H1 (cell line): Measurements from ENCODE around the gene C1orf185. TPM values are rescaled to one million over a fixed set of nuclear protein-coding genes. Genes with fewer than 3 reads are reported as not detected.

Experiments
- CTCF ChIA-PET: fragments of 300-600 bp; sonication (Branson Sonifier 250); formaldehyde crosslinking; loops from one replicate; lab custom pipeline; 2021; ENCODE audit not compliant: partially characterized antibody; lab: Charles Lee
- POLR2A ChIA-PET: fragments of 300-600 bp; sonication (Branson Sonifier 250); formaldehyde crosslinking; loops from one replicate; lab custom pipeline; 2021; ENCODE audit warnings: inconsistent platforms; ENCODE audit not compliant: partially characterized antibody; lab: Charles Lee
- DNase-seq, 2 experiments: peaks; one replicate each; pipeline versions ENCODE4 v3.0.0 to v3.0.0-alpha.2; 2010 to 2022; ENCODE audit warnings: low spot score in 2 of 2, low read depth in 1 of 2, mixed read lengths in 1 of 2
- FAIRE-seq: peaks from 2 replicates; lab custom pipeline; 2011; peaks lifted over from hg19 to GRCh38; lab: Jason Lieb, UNC
- H2AFZ ChIP-seq: 2 replicates; pipeline ENCODE4 v1.8.1; 2012; ENCODE audit warnings: low read length, inconsistent platforms
- H2AK5ac ChIP-seq: 2 replicates; pipeline ENCODE4 v1.6.1; 2013; ENCODE audit warnings: low read depth, low read length
- H2BK120ac ChIP-seq: replicated peaks from 2 replicates; pipeline ENCODE3; 2013; ENCODE audit warnings: low read depth, low read length, inconsistent platforms
- H2BK12ac ChIP-seq: 2 replicates; pipeline ENCODE4 v1.6.1; 2013; ENCODE audit warnings: low read depth, low read length
- H2BK15ac ChIP-seq: 2 replicates; pipeline ENCODE4 v1.6.1; 2013; ENCODE audit warnings: low read length
- H2BK20ac ChIP-seq: 2 replicates; pipeline ENCODE4 v1.6.1; 2013; ENCODE audit warnings: low read length
- H2BK5ac ChIP-seq: 2 replicates; pipeline ENCODE4 v1.6.1; 2013; ENCODE audit warnings: low read depth, low read length
- H3K14ac ChIP-seq: 2 replicates; pipeline ENCODE4 v1.6.1; 2013; ENCODE audit warnings: inconsistent platforms; ENCODE audit not compliant: insufficient read length
- H3K18ac ChIP-seq: 2 replicates; pipeline ENCODE4 v1.6.1; 2013; ENCODE audit warnings: low read length; ENCODE audit errors: extremely low read depth
- H3K23ac ChIP-seq: 2 replicates; pipeline ENCODE4 v1.6.1; 2013; ENCODE audit warnings: inconsistent platforms; ENCODE audit not compliant: insufficient read length
- H3K23me2 ChIP-seq: 2 replicates; pipeline ENCODE4 v1.6.1; 2013; ENCODE audit warnings: low read depth, low read length
- H3K27ac ChIP-seq: 2 replicates; pipeline ENCODE4 v1.6.1; 2011; ENCODE audit warnings: low read depth, low read length, inconsistent platforms
- H3K27me3 ChIP-seq, 4 experiments: replicated peaks in 1 of 4; 1 replicate in 1 of 4; 2 replicates in 3 of 4; pipeline versions ENCODE4 v1.6.1 to v1.8.1; 2011 to 2013; ENCODE audit warnings: low read length in 3 of 4, mild to moderate bottlenecking in 3 of 4, inconsistent platforms in 2 of 4, mixed read lengths in 2 of 4, moderate library complexity in 1 of 4; ENCODE audit not compliant: control insufficient read depth in 3 of 4, insufficient read depth in 3 of 4; ENCODE audit errors: extremely low read depth in 1 of 4
- H3K36me3 ChIP-seq, 4 experiments: 2 replicates each; pipeline versions ENCODE4 v1.6.1 to v1.8.1; 2011 to 2013; ENCODE audit warnings: mild to moderate bottlenecking in 4 of 4, low read length in 3 of 4, moderate library complexity in 2 of 4, control low read depth in 1 of 4, inconsistent platforms in 1 of 4; ENCODE audit not compliant: insufficient read depth in 4 of 4, control insufficient read depth in 2 of 4
- H3K4ac ChIP-seq: replicated peaks from 2 replicates; pipeline ENCODE3; 2013; ENCODE audit warnings: low read length, low read depth, mixed read lengths, inconsistent platforms; ENCODE audit not compliant: insufficient read length
- H3K4me1 ChIP-seq, 4 experiments: replicated peaks in 1 of 4; 1 replicate in 1 of 4; 2 replicates in 3 of 4; pipeline versions ENCODE4 v1.6.1 to v1.8.1; 2011 to 2013; ENCODE audit warnings: low read length in 3 of 4, inconsistent platforms in 2 of 4, mixed read lengths in 1 of 4; ENCODE audit not compliant: insufficient read depth in 4 of 4, control insufficient read depth in 3 of 4
- H3K4me2 ChIP-seq, 2 experiments: 2 replicates each; pipeline versions ENCODE4 v1.6.1 to v1.8.1; 2011 to 2013; ENCODE audit warnings: low read depth in 2 of 2, low read length in 2 of 2, control low read depth in 1 of 2, inconsistent platforms in 1 of 2, mild to moderate bottlenecking in 1 of 2; ENCODE audit not compliant: insufficient read depth in 1 of 2
- H3K4me3 ChIP-seq, 4 experiments: fragments of 200-600, 300-600 bp in 1 of 4; sonication (generic), shearing (Covaris generic), sonication (Bioruptor Twin) in 1 of 4; 2 replicates each; pipeline versions ENCODE4 v1.5.1 to v1.8.1; 2011 to 2016; ENCODE audit warnings: low read length in 4 of 4, low read depth in 3 of 4, control low read depth in 2 of 4, inconsistent platforms in 2 of 4, mild to moderate bottlenecking in 2 of 4, mixed read lengths in 1 of 4, moderate library complexity in 1 of 4; ENCODE audit not compliant: insufficient read depth in 2 of 4; ENCODE audit errors: extremely low read depth in 1 of 4
- H3K56ac ChIP-seq: replicated peaks from 2 replicates; pipeline ENCODE3; 2013; ENCODE audit warnings: low read depth, mild to moderate bottlenecking, mixed read lengths, low read length, inconsistent platforms; ENCODE audit not compliant: insufficient read length
- H3K79me1 ChIP-seq: 2 replicates; pipeline ENCODE4 v1.6.1; 2013; ENCODE audit warnings: low read depth, low read length, control low read depth
- H3K79me2 ChIP-seq, 2 experiments: 2 replicates each; pipeline versions ENCODE4 v1.6.1 to v1.8.1; 2012 to 2013; ENCODE audit warnings: low read length in 2 of 2, mild to moderate bottlenecking in 2 of 2, inconsistent platforms in 1 of 2; ENCODE audit not compliant: insufficient read depth in 2 of 2, control insufficient read depth in 1 of 2
- H3K9ac ChIP-seq, 4 experiments: replicated peaks in 1 of 4; 1 replicate in 1 of 4; 2 replicates in 3 of 4; pipeline versions ENCODE4 v1.6.1 to v1.8.1; 2011 to 2013; ENCODE audit warnings: low read depth in 3 of 4, low read length in 3 of 4, control low read depth in 2 of 4, mild to moderate bottlenecking in 2 of 4, moderate library complexity in 2 of 4, inconsistent platforms in 1 of 4; ENCODE audit errors: extremely low read depth in 1 of 4
- H3K9me3 ChIP-seq, 2 experiments: 2 replicates each; pipeline versions ENCODE4 v1.6.1 to v1.8.1; 2012 to 2013; ENCODE audit warnings: mild to moderate bottlenecking in 2 of 2, moderate library complexity in 2 of 2, control low read depth in 1 of 2, inconsistent platforms in 1 of 2, low read depth in 1 of 2, low read length in 1 of 2, mixed read lengths in 1 of 2; ENCODE audit not compliant: insufficient read depth in 2 of 2
- H4K20me1 ChIP-seq, 2 experiments: replicated peaks in 1 of 2; 2 replicates each; pipeline versions ENCODE3 to v1.8.1; 2011 to 2013; ENCODE audit warnings: inconsistent platforms in 2 of 2, low read length in 2 of 2, mild to moderate bottlenecking in 1 of 2; ENCODE audit not compliant: insufficient read depth in 2 of 2, control insufficient read depth in 1 of 2
- H4K5ac ChIP-seq: 2 replicates; pipeline ENCODE4 v1.6.1; 2013; ENCODE audit warnings: low read length, low read depth, mixed read lengths, inconsistent platforms; ENCODE audit not compliant: insufficient read length
- H4K8ac ChIP-seq: 2 replicates; pipeline ENCODE4 v1.8.0; 2013; ENCODE audit warnings: mild to moderate bottlenecking, moderate library complexity, low read length, inconsistent platforms; ENCODE audit not compliant: insufficient read depth; ENCODE audit errors: extremely low read depth
- H4K91ac ChIP-seq: replicated peaks from 2 replicates; pipeline ENCODE3; 2013; ENCODE audit warnings: low read length, mixed read lengths, inconsistent platforms; ENCODE audit not compliant: insufficient read length
- ATF2 ChIP-seq: IDR thresholded peaks from 2 replicates; pipeline ENCODE4 v1.6.1; 2012; ENCODE audit warnings: low read length, inconsistent platforms
- EGR1 ChIP-seq: IDR thresholded peaks from 2 replicates; pipeline ENCODE4 v1.6.1; 2011; ENCODE audit warnings: low read depth, low read length, borderline replicate concordance
- POLR2A ChIP-seq, 2 experiments: IDR thresholded peaks; 1 replicate in 1 of 2; 2 replicates in 1 of 2; pipeline ENCODE4 v1.6.1; 2011; ENCODE audit warnings: low read depth in 2 of 2, low read length in 2 of 2, mild to moderate bottlenecking in 2 of 2; ENCODE audit errors: control extremely low read depth in 1 of 2
- SIN3A ChIP-seq, 2 experiments: IDR thresholded peaks in 1 of 2; conservative IDR thresholded peaks in 1 of 2; 2 replicates each; pipeline ENCODE4 v1.6.1; 2011 to 2012; ENCODE audit warnings: low read length in 2 of 2, improper control_type of control experiment in 1 of 2, low read depth in 1 of 2, mild to moderate bottlenecking in 1 of 2
- SP2 ChIP-seq: IDR thresholded peaks from 2 replicates; pipeline ENCODE4 v1.6.1; 2012; ENCODE audit warnings: mild to moderate bottlenecking, low read length, inconsistent platforms
- WGBS, 2 experiments: shearing (Covaris generic) in 1 of 2; methylation state at CpG; one replicate each; pipeline versions ENCODE4 v1.1.6 to v1.1.7; 2013 to 2015; ENCODE audit warnings: low lambda C conversion rate in 2 of 2, mixed read lengths in 2 of 2, inconsistent platforms in 1 of 2, low coverage in 1 of 2, missing lambda C conversion rate in 1 of 2; ENCODE audit not compliant: insufficient replicate concordance in 2 of 2, insufficient coverage in 1 of 2, insufficient read length in 1 of 2; ENCODE audit errors: extremely low coverage in 1 of 2, missing lambda C conversion rate in 1 of 2; 5-methylcytosine and 5-hydroxymethylcytosine counted together
- polyA plus RNA-seq, 7 experiments: library from polyadenylated mRNA; depleted of rRNA in 3 of 7; stranded (reverse) in 5 of 7; unstranded in 2 of 7; fragments of >200 nt in 5 of 7; fragments of 200-250 nt in 2 of 7; gene quantifications; 1 replicate in 5 of 7; 2 replicates in 1 of 7; 4 replicates in 1 of 7; pipeline versions ENCODE4 v1.2.1 to v1.2.3, GENCODE V29; 2011 to 2013; ENCODE audit warnings: missing spikeins in 2 of 7, mixed read lengths in 2 of 7
- total RNA-seq: library from RNA; stranded (reverse); fragmentation: NEBNext Ultra II Directional; extraction: Animal tissue kit (Norgen Biotek cat#: 25700); gene quantifications from 2 replicates; pipeline ENCODE4 v1.2.1, GENCODE V29; 2021

The C1orf185 gene
- total and polyA plus RNA-seq, 2 of the 8 experiments (the other 6 are each of a cell fraction or from before 2014, with no cell fraction given): not detected

- Histone ChIP-seq H4K8ac (no peak overlapping the region), H3K27ac (no peak overlapping the region), H3K14ac (no peak overlapping the region), H2BK12ac (no peak overlapping the region), H3K18ac (no peak overlapping the region), H3K23ac (no peak overlapping the region), H4K20me1 (no peaks in the 10 kb centered on the region), H3K23me2 (no peaks in the 10 kb centered on the region), H2AK5ac (no peak overlapping the region), H3K27me3 (no peaks in the 10 kb centered on the region), H2BK15ac (no peak overlapping the region), H3K4ac (no peak overlapping the region), H3K4me1 (no peaks in the 10 kb centered on the region), H3K79me1 (no peaks in the 10 kb centered on the region), H2BK5ac (no peak overlapping the region), H2AFZ (no peak overlapping the region), H4K91ac (no peak overlapping the region), H2BK120ac (no peak overlapping the region), H3K9me3 (peaks cover 0 to 8% of the 10 kb centered on the region in 2 experiments; a peak in 1 of 4 replicates), H3K36me3 (no peaks in the 10 kb centered on the region), H3K56ac (no peak overlapping the region), H3K4me2 (no peak overlapping the region), H3K79me2 (no peaks in the 10 kb centered on the region), H3K9ac (no peak overlapping the region), H2BK20ac (no peak overlapping the region), H4K5ac (no peak overlapping the region), H3K4me3 (no peak overlapping the region)
- ChIA-PET CTCF (interaction anchor here (1.3 kb wide), 1 partner anchor 34 kb away, joined by 3 read pairs; no protein-coding TSS in a partner anchor), POLR2A (interaction anchor here (1.5 kb wide), 1 partner anchor 196 kb away, joined by 3 read pairs; no protein-coding TSS in a partner anchor)
- FAIRE-seq (no peak), DNase-seq (no peak)
- 100% methylated on average over 1 of the region's 1 CpG; no CpG with 5 or more reads in 1 of the 2 experiments for WGBS, 2 experiments
- TF ChIP-seq SIN3A (conservative IDR thresholded peaks at IDR 0.05 in 1 of 2, IDR thresholded peaks at IDR 0.05 in 1 of 2; ENCODE audit: low read depth in 1 of 2, low read length in 2 of 2): no peak
- no peak for TF ChIP-seq ATF2
- no peak for TF ChIP-seq POLR2A (IDR thresholded peaks at IDR 0.05; ENCODE audit: control extremely low read depth in 1 of 2, low read depth in 2 of 2, low read length in 2 of 2)
- no peak for TF ChIP-seq SP2
- TF ChIP-seq EGR1: no peak
Measured at GRCh38 chr1:51154776-51155175, 52.7 kb downstream of the C1orf185 start.
